ENCODE results near the gene FANCE. TPM values are rescaled to one million over a fixed set of nuclear protein-coding genes. Genes with fewer than 3 reads are reported as not detected.
"Not testable (repeated sequence)": the region's sequence is repeated elsewhere in the genome, so short reads cannot be mapped to it uniquely, and the experiment has no call there.

The FANCE gene
- total RNA-seq, 1 donor from 2014 or later = 14.3 TPM

DNA sequence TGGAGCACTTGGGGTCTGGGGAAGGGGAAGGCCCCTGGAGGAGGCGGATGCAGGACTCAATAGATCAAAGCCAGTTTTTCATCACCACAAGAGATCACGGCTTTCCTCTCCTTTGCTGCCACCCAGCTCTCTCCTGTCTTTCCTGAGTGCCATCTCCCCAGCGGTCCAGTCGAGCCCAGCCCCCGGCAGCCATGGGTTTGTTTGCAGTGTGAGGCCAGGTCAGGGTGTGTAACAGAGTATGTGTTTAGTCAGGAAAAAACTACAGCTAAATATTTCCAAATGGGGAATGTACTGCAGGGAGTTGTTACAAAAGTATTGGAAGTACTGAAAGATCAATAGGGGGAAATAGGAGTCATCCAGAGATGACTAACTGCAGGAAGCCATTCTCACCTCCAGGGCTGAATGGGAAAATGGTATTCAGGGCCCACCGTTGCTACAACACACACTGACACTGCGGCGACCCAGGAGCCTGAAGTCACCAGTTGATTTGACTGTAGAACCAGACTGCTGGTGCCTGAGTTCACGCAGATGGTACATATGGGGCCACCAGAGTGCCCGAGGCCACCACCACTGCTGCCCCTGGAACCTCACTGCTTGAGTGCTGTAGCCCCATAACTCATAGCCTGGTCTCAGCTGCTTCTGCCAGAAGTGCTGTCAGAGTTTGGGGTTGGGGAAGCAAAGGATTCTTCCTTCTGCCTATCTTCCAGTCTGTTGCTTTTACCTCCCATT, 23.6 kb upstream of the FANCE start:
- FAIRE-seq (no peak), DNase-seq (ENCODE audit: low spot score in 2 of 2) (no peak)

DNA sequence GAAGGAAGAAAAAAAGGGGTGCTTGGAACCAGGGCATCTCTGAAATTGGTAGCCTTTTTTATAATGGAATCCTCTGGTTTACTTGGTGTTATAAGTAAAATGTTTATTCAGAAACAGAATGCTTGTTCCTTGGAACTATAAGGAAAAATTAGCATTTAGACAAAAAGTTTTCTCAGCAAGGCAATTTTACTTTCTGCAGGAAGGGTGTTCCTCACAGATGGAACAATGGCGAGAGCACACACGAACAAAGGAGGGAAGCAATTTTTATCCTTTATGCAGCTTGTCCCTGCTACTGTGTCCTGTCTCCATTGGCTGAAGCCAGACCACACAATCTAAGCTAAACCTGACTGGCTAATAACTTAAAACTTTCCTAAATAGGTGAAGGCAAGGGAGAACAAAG, 22.7 kb upstream of the FANCE start:
- FAIRE-seq (no peak), DNase-seq (ENCODE audit: low spot score in 2 of 2) (no peak)

DNA sequence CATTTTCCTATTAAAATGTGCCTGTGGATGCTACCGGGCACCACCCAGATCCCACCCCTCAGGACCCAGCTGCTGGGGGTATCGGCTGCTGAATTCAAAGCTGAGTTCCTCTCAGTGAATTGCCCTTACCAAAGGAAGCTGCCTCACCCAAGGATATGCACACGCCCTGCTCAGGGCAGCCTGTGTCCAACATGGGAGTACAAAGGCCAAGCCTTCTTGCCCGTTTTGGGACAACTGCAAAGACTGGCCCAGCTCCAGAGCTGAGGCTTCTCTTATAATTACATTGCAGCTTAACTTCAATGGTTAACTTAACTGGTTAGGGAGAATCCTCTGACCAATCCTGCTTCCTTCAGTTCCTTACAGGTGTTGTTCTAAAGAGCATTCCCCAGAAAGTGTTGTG, 19.8 kb upstream of the FANCE start:
- FAIRE-seq (no peak), DNase-seq (ENCODE audit: low spot score in 2 of 2) (no peak)

DNA sequence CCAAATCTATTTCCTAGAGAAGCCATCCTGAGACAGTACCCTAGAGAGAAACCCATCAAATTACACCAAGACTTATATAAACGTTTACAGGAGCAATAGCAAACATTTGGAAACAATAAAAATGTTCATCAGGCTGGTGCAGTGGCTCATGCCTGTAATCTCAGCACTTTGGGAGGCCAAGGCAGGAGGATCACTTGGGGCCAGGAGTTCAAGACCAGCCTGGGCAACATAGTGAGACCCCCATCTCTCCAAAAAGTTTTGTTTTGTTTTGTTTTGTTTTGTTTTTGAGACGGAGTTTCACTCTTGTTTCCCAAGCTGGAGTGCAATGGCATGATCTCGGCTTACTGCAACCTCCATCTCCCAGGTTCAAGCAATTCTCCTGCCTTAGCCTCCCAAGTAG, 19.4 kb upstream of the FANCE start:
- DNase-seq (ENCODE audit: low spot score in 2 of 2); FAIRE-seq: not testable (repeated sequence)

DNA sequence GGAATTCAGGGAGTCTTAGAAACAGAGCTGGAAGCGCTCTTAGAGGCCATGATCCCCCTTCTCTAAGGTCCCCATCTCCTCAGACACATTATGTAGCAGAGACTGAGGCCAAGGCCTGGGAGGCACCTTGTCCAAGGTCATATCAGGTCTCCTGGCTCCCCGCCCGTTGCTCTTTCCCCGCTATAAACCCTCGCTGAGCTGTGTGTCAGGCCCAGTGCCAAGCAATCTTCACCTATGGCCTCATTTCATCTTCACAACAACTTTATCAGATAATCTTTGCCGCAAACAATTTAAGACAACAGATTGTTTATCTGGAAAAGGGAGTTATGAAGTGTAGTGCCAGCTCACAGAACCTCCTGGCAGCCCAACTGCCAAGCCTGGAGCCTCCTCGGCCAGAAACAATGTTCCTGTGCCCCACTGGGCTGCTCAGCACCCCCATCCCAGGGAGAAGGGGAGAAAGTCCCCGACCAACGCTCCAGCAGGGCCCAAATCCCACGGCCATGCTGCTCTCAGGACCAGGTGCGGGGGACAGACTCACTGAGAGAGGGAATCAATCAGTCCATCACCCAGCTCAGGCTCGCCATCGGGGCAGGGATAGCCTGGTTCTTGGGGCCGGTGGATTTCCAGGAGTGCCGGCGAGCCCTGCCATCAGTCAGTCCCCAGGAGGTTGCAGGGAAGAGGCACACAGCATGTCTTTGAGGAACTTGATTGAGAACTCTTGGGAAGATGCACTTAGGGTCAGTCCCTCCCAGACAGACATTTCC, 16.9 kb upstream of the FANCE start:
- DNase-seq (ENCODE audit: low spot score in 2 of 2) (no peak), FAIRE-seq (no peak)

DNA sequence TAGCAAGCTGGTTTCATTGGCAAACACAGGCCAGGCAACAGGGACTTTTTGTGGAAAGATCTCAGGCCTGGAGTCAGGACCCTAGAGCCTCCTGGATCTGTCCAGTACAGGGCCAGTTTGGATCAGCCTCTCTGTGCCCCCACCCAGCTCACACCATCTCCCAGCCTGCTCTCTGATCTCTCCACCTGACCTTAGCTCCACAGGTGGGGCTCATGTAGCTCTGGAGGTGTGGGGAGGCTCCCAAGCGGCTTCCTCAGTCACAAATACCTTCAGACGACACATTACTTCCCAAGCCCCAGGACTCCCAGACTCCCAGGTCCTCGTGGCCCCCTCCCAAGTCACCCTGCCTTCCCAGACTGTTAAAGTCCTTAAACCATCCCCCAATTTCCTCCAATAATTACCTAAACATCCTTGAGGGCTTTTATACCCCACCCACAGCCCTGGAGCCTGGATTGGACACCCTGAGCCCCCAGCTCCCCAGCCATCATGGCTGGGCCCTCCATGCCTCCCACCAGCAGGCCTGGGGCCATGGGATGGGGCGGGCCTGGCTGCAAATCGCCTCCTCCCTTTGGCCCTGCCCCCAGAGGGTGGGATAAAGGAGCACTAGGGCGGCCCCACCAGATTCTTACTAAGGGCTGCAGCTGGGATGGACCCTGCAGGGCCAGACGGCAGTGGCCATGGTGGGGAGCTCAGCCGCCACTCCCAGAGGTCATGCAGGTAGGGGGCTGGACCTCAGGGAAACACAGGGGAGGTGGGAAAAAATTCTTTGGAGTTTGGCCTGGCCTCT, 15.9 kb upstream of the FANCE start:
- DNase-seq (ENCODE audit: low spot score in 2 of 2) (no peak), FAIRE-seq (no peak)

DNA sequence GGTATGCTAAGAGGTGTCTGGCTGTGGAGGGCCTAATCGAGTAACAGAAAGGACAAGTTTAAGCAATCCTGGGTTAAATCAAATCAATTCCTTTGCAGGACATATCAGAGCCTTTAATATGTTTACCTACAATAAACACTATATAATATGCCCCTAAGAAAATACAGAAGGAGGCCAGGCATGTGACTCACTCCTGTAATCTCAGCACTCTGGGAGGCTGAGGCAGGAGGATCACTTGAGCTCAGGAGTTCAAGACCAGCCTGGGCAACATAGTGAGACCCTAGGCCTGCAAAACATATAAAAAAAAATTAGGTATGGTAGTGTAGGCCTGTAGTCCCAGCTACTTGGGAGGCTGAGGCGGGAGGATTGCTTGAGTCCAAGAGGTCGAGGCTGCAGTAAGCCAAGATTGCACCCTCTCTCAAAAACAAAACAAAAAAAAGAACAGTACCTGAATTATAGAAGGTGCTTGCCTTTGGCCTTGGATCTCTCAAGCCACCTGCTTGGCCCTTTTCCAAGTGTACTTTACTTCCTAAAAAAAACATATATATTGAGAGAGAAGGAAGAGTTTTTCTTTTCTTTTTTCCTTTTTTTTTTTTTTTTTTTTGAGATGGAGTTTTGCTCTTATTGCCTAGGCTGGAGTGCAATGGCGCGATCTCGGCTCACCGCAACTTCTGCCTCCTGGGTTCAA, 13.6 kb upstream of the FANCE start:
- DNase-seq (ENCODE audit: low spot score in 2 of 2); FAIRE-seq: not testable (repeated sequence)

DNA sequence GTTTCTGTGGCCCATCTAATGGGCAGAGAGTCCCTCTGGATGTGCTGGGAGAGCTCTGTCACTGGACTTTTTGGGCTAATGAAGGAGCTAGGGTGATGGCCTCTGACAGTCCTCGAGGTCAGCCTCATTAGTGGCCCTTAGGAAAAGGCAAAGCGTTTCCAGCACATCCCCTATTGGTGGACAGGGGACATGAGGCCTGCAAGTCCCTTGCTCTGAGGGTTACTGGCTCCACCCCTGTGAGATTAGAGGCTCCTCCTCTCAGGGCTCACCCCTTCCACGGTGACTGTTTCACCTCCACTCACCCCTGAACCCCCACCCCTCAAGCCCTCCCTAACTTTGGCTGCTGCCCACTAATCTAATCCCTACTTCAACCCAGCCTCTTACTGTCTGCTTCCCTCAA, 12.8 kb upstream of the FANCE start:
- no peak for DNase-seq (ENCODE audit: low spot score in 2 of 2)
- no peak for FAIRE-seq

DNA sequence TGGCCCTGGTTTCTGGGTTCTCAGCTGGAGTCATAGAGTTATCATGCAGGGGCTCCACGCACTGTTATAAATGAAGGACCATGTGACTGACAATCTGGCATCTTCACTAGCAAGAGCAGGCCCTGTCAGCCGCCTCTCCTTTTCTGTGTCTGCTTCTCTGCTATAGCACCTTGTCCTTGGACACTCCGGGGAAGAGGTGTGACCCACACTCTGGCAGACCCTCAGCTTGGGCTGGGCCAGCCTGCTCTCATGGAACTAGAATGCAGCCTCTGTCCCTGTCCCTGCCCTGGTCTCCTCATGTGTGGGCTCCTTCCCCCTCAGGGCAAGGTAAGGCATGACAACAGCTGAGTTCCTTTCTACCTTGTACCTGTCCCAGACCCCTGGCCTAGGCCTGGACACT, 10.9 kb upstream of the FANCE start:
- FAIRE-seq (no peak), DNase-seq (ENCODE audit: low spot score in 2 of 2) (no peak)

DNA sequence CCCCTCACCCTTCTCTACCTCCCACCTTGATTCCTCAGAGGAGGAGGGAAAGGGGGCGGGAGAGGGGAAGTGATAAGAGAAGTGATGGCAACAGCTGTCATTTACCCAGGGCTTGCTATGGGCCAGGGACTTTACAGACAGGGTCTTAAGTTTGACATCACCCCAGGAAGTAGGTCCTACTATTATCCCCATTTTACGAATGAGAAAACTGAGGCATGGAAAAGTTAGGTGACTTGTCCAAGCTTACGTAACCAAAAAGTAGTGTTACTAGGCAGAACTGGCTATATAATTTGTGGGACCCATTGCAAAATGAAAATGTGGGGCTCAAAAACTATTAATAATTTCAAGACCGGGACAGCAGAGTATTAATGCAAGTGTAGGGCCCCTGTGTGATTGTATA, 10.5 kb upstream of the FANCE start:
- DNase-seq (ENCODE audit: low spot score in 2 of 2) = no peak
- no peak for FAIRE-seq

DNA sequence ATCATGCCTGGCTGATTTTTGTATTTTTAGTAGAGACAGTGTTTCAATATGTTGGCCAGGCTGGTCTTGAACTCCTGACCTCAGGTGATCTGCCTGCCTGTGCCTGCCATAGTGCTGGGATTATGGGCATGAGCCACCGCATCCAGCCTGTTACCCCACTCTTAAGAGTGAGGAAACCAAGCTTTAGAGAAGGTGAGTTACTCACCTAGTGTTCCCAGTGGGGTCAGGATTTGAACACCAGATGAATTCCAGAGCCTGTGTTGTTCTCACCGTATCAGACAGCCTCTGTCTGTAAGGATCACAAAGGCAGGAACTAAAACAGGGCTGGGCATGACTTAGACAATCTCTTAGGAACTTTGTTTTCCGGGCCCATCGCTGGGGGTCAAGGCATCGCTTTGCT, 9.4 kb upstream of the FANCE start:
- no peak for DNase-seq (ENCODE audit: low spot score in 2 of 2)
- FAIRE-seq = no peak

DNA sequence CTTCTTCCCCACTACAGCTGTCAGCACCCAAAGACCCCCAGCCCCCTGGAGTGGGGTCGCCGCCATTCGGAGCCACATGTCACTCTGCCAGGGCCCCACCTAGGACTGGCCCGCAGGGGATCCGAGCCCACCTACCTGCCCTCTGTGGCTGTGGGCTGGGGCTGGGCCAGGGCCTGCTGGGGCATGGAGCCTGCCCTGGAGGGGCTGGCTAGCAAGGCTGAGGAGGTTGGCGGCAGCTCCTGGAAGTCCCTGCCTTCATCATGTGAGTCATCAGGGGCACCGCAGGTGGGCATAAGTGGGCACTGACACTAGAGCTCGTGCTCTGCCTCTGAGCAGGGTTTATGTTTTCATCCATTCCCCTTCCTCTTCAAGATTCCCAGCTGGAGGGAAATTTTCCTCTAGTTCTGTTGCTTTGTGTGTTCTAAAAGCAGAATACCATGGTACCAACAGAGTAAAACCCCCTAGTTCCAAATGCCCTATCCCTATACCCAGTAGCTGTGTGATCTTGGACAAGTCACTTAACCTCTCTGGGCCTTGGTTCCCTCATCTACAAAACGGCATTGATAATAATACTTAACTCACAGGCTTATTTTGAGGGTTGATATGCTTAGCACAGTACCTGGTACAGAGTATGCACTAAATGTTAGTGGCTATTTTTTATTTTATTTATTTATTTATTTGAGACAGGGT, 8.7 kb upstream of the FANCE start:
- DNase-seq (ENCODE audit: low spot score in 2 of 2) (no peak), FAIRE-seq (no peak)

DNA sequence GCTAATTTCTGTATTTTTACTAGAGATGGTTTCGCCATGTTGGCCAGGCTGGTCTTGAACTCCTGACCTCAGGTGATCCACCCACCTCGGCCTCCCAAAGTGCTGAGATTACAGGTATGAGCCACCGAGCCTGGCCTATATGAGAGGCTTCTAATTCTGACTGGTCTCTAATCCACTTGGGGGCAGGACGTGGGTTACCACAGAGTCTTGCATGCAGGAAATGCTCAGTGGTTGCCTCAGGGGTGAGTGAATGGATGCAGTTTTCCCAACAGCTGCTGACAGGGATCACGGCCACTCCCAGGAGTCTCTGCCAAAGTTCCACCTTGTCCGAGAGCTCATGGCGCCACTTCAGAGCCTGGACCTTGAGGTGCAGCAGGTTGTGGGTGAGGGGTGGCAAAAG, 6.4 kb upstream of the FANCE start:
- DNase-seq (ENCODE audit: low spot score in 2 of 2) (no peak), FAIRE-seq (no peak)

DNA sequence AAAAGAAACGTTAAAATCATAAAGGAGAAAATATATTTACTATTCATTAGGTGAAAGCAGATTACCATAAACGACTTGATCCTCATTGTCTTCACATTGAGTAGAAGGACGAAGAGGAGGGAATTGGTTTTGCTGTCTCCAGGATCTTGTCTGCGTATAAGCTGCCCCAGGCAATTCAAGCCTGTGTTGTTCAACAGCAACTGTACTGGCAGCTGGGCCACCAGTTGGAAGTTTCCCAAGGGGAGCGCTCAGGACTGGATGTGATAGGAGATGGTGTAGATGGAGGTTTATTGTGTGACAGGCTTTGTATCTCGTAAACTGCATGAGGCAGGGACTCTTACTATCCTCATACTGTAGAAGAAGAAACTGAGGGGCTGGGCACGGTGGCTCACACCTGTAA, 3.9 kb upstream of the FANCE start:
- FAIRE-seq = no peak
- DNase-seq (ENCODE audit: low spot score in 2 of 2) = no peak

DNA sequence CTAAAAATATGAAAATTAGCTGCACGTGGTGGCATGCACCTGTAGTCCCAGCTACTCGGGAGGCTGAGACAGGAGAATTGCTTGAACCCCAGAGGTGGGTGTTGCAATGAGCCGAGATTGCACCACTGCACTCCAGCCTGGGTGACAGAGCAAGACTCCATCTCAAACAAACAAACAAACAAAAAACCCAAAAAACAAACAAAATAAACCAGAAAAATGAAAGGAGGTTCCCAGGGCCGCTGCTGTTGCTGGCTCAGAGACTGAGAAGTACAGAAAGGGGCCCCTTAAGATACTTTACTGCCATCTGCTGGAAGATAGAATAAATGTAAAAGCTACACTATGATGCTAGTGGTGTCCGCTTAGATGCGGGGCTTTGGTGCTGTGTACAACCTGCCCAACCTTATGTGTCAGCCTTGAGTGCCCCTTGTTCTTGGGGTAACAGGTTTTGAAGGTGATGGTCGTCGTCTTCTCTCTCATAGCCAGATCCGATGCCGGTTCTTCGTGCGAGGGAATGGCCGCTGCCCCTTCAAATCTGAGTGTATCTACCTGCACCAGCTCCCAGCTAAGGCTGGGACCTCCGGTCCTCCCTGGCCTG, 2.8 kb upstream of the FANCE start:
- FAIRE-seq (no peak), DNase-seq (ENCODE audit: low spot score in 2 of 2) (peak; percentile 85 to 87)

DNA sequence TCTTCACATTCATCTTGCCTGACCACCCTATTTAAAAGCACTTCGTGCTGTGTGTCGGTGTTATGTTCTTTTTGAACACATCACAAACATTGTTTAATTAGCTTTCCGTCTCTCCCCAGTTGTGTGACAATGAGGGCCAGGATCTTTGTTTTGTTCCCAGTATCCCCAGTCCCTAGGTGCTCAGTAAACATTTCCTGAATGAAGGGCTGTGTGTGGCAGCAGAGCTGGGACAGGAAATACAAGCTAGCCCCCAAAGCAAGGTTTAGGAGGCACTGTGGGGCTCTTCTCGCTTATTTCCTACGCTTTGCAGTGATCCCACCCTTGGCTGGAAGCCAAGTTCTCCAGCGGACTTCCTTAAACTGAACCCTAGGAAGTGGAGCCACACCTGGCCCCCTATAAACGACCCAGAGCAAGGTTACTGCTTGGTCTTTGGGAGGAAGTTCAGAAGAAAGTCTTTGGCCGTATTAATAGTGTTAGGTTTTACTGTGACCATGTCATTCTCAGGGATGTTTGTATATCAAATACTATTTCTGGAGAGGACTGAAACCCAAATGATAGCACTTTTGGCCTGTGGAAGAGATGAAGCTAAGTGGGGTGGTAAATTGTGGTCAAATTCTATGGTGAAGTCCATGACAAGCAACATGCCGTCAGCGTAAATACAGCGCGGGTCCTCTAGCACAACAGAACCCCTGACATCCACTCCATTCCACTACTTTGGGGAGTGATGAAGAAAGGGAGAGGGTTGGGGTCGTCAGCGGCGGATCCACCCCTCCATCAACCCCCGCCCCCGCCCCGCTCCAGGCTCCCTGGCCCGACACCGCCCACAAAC, 570 bp upstream of the FANCE start:
- DNase-seq (ENCODE audit: low spot score in 2 of 2) (peak in 1 of 2 donors; percentile 30), FAIRE-seq (no peak)

DNA sequence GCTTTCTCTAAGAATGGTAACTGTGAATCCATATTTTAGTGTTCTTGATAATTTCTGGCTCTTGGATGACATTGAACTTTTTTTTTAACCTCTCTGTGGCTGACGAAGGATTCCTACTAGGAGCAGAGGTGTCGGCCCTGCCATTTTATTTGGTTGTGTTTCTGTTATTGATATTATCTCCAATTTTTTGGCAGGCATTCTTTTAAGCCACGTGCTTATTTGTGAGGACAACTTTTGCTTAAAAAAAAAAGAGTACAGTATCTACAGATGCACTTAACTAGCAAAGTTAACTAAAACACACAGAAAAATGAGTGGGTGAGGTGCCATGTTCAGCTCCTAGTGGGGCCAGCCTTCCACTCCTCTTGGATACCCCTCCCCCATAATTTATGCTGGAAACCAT, 1.1 kb downstream of the FANCE start:
- DNase-seq (ENCODE audit: low spot score in 2 of 2) (no peak), FAIRE-seq (no peak)

DNA sequence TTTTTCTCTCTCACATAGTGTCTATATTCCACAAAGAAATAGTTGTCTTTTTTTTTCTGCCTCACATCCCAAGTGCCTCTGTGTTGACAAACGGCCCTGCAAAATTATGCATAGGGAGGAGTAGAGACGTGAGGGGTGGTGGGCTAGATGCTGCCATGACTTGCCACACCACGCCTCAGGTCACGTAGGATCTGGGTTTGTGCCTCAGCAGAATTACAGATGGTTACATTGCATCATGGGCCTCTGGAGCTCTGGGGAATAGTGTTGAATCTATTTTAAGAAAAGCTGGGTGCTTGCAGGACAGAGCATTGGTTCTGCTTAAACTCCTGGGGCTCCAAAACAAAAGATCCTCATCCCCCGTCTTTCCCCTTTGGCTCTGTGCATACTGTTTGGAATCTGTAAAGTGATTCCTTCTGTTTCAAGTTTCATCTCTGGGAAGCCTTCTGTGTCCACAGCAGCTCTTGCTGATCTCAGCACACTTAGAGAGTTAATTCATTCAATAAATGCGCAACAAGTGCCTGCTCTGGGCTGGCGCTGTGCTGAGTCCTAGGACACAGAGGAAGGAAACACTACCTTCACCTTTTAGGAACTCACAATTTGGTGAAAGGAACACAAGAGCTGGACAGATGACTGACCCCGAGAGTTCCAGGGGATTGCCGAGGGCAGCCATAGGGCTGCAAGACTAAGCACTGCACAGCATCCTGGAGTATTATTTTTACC, 2.4 kb downstream of the FANCE start:
- FAIRE-seq (no peak), DNase-seq (ENCODE audit: low spot score in 2 of 2) (no peak)
